ENCODE data around the gene SUCLG2.

GRCh38 chr3:67683522-67683921, 29.1 kb upstream of the SUCLG2 start:
- TF ChIP-seq POLR2A (IDR thresholded peaks at IDR 0.05; ENCODE audit: low read length) (no peak), GATA1 (IDR thresholded peaks at IDR 0.05; ENCODE audit: low read depth, low read length) (no peak)

Data from erythroblast (primary cell).